ENCODE measurements around the gene LRRTM4. TPM values are rescaled to one million over a fixed set of nuclear protein-coding genes. Genes with fewer than 3 reads are reported as not detected.

Gene LRRTM4
- polyA plus RNA-seq, 3 donors: 0.68 to 1.9 (median 1.3) TPM

DNA sequence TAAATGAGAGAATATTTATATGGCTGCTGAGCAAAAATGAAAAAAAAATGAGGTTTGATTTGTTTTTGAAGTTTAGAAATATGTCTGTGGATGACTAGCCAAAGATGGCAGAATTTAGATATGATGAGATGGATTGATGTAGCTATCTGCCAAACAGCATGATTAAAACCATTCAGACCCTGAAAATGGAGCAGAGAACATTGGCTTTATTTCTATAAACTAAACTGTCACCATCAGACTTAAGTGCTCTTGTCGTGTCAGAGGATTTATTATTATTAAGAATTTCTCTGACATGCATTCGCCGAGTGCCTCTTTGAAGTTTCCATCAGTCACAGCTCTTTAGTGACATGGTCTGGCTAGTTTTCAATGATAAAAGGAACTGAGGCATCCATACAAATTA, 151.7 kb downstream of the LRRTM4 start:
- DNase-seq (ENCODE audit: extremely low read depth in 1 of 11, low read depth in 9 of 11, low spot score in 4 of 11): no peak

DNA sequence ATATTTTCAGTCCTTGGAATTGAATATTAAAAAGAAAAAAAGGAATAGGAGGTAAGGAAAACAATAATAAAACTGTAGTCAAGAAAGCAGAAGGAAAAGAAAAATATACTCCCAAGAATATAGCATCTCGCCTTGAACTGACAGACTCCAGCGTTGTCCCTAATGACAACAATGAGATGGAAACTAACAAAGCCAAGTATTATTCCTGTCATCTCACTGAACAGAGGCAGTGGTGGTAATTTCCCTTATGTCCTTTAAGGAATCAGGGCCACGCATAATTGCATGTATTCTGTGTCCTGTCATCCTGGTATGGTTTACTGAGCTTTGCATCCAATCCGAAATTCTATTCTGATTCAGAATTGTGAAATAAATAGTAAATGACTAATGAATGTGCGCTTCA, 158.9 kb downstream of the LRRTM4 start:
- DNase-seq (ENCODE audit: extremely low read depth in 1 of 11, low read depth in 9 of 11, low spot score in 4 of 11): no peak

DNA sequence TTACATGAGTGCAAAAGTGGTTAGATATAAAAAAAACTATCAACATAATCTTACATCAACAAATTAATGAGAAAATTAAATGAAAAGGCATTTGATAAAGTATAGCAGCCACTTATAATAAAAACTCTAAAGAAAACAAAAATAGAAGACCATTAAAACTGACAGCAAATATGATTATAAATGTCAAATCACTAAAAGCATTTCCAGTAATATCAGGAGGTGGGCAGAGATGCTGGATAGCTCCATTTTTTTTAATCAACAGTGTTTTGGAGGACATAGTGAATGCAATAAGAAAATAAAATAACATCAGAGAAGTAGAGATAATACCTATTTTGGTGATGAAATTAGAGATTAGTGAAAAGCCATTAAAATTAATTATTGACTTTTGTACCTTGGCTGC, 173.4 kb downstream of the LRRTM4 start:
- no peak for DNase-seq (ENCODE audit: extremely low read depth in 1 of 11, low read depth in 9 of 11, low spot score in 4 of 11)

DNA sequence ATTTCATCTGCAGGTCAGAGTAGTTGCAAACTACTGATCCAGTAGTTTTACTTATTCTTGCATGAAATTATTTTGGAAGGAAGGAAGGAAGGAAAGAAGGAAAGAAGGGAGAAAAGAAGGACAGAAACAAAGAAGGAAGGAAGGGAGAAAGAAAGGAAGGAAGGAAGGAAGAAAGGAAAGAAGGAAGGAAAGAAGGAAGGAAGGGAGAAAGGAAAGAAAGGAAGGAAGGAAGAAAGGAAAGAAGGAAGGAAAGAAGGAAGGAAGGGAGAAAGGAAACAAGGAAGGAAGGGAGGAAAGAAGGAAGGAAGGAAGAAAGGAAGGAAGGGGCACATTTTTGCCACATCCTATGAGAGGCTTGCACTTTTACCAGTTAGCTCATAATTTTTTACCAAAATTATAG, 186.2 kb downstream of the LRRTM4 start:
- no peak for DNase-seq (ENCODE audit: extremely low read depth in 1 of 11, low read depth in 9 of 11, low spot score in 4 of 11)

DNA sequence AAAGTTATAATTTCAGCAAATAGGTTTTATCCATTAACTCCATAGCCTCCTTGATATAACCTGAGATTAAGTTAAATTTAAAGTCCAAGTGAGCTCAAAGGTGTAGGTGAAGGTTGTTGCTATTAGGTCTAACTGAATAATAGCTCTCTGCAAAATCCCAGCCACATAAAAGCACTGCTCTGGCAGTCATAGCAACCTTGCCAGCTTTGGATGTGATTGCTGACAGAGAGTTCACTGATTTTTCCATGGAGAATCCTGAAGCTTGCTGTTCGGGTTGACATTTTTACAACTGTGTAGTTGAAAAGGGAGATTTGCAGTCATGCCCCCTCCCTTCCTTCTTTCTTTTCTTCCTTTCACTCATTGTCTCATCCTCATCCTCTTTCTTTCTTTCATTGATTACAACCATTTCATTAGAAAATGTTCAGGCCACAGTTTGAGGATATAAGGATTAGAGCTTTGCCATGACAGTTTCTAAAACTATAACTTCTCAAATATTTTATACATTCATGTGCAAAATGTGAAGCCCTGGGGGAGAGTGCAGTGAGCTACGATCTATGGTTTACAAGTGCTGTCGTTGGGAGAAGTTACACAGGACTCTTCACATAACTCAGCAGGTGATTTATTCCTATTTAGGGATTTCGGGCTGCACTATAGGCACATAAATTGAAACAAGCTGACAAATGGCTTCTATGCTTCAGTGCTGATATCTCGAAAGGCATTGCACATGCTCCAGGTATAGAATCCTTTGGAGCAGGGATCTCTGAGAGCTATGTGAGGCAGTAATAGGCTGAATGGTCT, 193.8 kb downstream of the LRRTM4 start:
- DNase-seq (ENCODE audit: extremely low read depth in 1 of 11, low read depth in 9 of 11, low spot score in 4 of 11): no peak

DNA sequence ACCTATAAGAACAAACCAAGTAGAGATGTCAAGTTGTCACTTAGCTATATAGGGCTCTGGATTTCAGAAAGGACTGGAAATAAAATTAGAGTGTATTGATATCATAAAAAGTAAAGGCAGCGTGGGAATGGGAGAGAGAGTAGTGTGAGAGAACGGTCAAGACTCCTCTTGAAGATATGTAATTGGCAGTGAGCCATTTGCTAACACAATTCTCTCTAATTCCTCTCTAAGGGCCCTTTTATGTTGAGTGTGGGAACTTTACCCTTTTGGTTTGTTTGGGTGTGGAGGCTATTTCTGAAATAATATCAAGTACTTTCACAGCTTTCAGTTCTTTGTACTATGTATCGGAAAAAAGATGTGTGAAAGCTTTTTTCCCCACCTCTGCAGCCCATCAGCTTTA, 196.8 kb downstream of the LRRTM4 start:
- no peak for DNase-seq (ENCODE audit: extremely low read depth in 1 of 11, low read depth in 9 of 11, low spot score in 4 of 11)

DNA sequence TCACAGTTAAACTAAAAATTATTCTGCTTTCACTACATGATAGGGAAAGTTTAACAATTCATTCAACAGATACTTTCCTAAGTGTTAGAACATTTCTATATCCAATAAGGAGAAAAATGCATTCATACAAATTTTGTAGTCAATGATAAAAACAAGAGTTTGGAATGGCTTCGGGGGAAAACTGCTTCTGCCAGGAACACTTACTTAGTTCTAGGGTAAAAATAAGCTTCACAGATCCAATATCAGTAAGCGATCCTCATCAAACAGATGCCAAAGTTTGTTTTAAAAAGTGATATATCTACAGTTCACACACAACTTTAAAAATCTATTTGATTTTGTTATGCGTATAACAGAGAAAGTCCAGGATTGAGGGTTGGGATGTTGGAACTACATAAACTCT, 199.7 kb downstream of the LRRTM4 start:
- no peak for DNase-seq (ENCODE audit: extremely low read depth in 1 of 11, low read depth in 9 of 11, low spot score in 4 of 11)

DNA sequence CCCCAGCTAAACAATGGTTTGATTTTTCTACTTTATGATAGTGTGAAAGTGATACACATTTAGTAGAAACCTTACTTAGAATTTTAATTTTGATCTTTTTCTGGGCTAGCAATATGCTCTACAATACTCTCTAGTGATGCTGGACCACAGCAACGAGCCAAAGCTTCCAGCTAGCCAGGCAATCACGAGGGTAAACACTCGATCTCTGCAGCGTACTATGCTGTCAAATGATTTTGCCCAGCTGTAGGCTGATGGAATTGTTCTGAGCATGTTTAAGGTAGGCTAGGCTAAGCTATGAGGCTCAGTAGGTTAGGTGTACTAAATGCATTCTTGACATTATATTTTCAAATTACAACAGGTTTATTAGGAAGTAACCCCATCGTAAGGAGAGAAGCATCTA, 207.5 kb downstream of the LRRTM4 start:
- DNase-seq (ENCODE audit: extremely low read depth in 1 of 11, low read depth in 9 of 11, low spot score in 4 of 11): no peak

DNA sequence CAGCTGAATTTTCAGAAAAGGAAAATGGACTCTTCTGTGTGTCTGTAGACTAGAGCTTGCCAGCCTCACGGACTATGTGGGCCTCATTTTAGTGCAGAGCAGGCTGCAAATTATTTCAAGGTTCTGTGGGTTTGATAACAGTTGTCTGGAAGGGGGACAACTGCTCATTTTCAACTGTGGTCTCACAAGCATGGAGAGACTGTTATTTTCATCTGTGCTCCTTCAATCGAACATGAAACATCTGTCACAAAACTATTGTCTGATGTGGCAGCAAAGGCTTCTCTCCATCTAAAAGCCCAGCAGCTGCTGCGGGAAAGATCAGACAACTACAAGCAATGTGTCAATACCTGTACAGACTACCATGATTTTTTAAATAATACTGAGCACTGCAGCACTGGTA, 211.8 kb downstream of the LRRTM4 start:
- peak in 2 of 11 donors; percentile 3 to 4 for DNase-seq (ENCODE audit: extremely low read depth in 1 of 11, low read depth in 9 of 11, low spot score in 4 of 11)

DNA sequence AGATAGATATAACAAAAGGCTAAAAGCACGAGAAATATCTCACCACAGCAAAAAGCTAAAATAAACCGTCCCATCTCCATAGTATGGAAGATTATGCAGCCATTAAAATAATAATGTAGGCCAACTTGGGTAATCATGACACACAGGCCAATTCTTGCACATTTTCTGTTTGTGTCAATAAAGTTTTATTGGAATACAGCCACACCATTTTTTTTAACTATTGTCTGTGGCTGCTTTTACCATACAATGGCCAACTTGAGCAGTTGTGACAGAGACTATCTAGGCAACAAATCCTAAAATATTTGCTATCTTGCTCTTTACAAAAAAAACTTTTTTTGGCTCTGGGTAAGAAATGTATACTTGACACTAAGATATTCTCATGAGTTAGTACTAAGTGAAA, 212.5 kb downstream of the LRRTM4 start:
- no peak for DNase-seq (ENCODE audit: extremely low read depth in 1 of 11, low read depth in 9 of 11, low spot score in 4 of 11)

DNA sequence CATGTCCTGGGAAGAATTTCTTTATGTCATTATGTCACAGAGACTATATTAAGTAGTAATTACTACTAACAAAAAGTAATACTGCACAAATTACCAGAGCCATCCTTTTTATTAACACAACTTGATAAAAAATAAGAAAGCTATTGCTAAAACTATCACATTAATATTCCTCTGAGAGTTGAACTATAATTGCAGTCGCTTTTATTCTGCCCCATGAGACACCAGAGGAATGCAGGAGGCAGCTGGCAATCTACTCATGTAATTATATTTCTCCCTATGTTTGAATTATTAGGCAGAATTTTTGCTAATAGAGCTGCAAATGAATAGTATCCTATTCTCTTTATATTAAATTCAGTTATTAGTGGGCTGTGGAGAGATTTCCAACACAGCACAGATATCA, 220.7 kb downstream of the LRRTM4 start:
- DNase-seq (ENCODE audit: extremely low read depth in 1 of 11, low read depth in 9 of 11, low spot score in 4 of 11): no peak

DNA sequence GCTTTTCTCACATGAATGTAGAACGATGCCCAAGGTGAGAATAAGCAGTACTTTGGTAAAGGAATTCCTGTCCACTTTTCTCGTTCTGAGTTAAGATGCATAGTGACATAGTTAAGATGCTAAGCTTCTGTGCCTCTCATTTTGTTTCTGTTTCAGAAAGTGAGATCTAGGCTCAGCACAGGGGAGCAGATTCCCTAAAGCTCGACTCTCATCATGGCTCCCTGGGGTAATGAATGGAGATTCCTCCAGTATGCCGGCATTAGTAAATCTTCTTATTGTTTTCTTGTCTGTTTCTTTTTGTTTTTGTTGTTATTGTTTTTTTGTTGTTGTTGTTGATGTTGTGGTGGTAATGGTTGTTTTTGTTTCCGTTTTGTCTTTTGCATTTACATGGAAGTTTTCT, 225.4 kb downstream of the LRRTM4 start:
- DNase-seq (ENCODE audit: extremely low read depth in 1 of 11, low read depth in 9 of 11, low spot score in 4 of 11): no peak

DNA sequence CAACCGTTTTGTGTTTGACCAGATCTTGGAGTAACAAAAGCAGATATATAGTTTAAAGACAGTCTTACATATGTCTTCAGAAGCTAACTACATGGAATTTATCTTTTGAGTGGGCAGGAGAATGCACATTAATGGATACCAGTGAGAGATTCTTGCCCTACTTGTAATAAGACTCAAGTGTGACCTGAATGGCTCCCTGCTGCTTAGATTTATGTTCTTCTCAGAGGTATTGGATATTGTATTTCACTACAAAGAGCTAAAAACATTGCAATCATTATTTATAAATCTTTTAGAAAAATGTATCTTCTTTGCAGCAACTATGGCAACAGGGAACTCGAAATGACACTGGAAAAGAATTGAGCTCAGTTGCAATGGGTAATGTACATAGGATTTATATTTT, 227.7 kb downstream of the LRRTM4 start:
- DNase-seq (ENCODE audit: extremely low read depth in 1 of 11, low read depth in 9 of 11, low spot score in 4 of 11): no peak

DNA sequence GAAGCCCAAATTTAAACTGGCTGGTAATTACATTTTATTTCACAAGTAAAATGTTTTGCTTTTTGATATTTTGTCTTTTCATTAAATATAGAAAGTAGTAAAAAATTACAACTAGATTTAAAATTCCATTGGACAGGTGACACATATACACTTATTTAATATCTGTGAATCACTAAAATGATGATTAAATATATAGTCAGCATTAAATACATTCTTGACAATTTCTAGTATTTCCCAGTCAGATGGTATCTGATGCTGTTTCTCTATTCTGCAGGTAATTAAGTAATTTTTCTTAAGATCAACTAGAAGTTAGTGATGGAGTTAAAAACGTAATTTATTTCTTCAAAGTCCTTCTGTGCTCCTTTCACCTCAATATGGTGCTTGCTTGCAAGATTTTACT, 237.8 kb downstream of the LRRTM4 start:
- DNase-seq (ENCODE audit: extremely low read depth in 1 of 11, low read depth in 9 of 11, low spot score in 4 of 11): no peak

DNA sequence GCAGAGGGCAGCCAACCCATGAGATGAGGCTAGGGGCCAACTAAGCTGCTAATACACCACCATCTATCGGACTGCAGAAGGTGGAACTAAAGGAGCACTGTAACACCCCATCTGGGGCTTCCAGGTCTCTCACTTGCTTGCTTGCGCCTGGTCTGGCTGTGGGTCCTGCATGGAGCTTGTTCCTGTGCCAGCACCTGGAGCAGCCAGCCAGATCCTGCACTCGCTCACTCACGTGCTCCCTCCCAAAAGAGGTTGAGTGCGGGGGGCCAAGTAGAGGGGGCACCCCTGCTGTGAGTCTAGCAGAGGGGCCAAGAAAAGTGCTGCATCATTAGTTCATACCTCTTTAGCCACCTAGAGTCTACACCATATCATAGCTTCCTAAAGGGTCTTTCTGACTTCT, 250.9 kb downstream of the LRRTM4 start:
- DNase-seq (ENCODE audit: extremely low read depth in 1 of 11, low read depth in 9 of 11, low spot score in 4 of 11): no peak

DNA sequence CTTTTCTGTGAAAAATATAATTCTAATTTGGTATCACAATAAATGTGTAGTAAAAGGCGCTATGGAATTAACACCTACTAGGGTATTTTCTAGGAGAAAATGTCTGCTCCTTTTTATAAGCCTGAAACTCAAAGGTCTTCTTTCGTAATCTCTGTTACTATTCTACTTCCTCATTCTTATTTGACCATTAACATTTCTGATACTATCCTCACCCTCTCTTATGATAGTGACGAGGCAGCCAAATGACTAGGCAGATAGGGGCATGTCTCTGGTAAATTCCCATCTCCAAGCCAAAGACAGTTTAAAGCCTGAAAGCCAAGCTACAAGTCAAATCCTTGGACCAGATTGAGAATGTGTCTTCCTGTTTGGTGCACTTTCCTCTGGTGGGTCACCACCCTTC, 251.7 kb downstream of the LRRTM4 start:
- no peak for DNase-seq (ENCODE audit: extremely low read depth in 1 of 11, low read depth in 9 of 11, low spot score in 4 of 11)

DNA sequence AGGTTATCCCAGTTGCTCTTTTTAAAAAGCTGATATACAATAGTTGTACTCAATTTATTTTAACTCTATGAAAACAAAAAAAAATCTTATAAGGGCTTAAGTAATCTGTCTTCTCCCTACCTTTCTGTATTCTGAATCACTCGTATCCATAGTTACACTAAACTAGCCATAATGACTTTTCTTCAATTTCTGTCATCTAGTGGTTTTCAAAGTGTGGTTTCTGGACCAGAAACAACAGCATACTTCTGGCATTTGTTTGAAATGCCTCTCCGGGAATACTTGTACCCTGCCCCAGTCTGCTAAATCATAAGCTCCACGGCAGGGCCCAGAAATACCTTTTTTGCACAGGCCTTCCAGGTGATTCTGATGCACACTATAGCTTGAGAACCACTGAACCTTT, 253.6 kb downstream of the LRRTM4 start:
- no peak for DNase-seq (ENCODE audit: extremely low read depth in 1 of 11, low read depth in 9 of 11, low spot score in 4 of 11)

DNA sequence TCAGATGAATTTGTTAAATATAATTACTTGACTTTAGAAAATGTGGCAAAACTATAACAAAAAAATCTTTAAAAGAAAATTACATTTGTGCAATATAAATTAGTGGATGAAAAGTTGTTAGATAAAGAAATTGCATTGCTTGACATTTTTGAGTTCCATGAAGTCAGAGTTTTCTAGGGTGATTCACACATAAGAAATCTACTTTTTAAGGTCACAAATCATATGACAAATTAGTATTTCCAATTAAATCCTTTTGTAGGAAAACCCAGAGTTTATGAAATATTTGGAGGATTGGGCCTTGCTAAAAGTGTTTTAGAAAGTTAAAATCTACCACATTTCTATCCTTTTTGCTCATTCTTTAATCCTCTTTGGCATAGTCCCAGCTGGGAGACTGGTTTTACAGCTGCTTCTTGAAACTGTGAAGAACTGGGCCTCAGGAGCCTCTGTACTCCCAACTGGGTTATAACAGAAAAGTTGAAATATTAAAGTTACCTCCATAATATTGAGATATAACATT, 289.2 kb downstream of the LRRTM4 start:
- DNase-seq (ENCODE audit: extremely low read depth in 1 of 11, low read depth in 9 of 11, low spot score in 4 of 11): no peak

DNA sequence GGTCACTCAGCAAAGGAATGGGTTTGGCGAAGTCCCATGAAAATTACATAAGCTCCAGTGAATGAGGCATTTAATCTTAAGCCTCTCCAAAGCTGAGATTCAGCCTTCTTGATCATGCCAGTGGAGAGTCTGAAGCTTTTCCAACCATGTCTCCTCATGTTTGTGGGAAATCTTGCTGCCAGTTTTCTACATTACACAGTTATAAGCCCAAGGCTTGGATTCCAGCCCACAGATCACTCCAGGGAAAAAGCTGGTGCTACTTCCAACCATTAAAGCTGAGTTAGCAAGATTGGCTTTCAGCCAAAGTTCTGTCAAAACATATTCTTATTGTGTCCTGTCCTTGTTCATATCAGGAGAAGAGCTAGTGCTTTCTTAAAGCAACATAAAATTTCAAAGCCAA, 293.8 kb downstream of the LRRTM4 start:
- no peak for DNase-seq (ENCODE audit: extremely low read depth in 1 of 11, low read depth in 9 of 11, low spot score in 4 of 11)

DNA sequence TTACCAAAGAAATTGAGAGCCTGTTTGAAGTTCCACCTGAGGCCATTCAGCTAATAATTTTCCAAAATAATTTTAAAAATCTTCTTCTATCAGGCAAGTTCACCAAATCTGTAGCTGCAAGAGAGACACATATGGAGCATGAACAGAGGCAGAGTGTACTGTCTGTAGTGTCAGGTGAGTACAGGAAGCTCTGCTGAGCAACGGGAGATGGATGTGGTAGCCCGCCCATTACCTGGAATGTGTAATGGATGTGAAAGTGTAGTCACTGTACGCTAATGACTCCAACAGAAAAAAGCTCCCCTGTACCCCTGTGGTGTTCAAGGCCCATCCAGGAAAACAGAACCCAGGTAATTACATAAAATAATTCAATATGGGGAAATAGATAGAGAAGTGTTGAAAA, 311.5 kb downstream of the LRRTM4 start:
- no peak for DNase-seq (ENCODE audit: extremely low read depth in 1 of 11, low read depth in 9 of 11, low spot score in 4 of 11)

DNA sequence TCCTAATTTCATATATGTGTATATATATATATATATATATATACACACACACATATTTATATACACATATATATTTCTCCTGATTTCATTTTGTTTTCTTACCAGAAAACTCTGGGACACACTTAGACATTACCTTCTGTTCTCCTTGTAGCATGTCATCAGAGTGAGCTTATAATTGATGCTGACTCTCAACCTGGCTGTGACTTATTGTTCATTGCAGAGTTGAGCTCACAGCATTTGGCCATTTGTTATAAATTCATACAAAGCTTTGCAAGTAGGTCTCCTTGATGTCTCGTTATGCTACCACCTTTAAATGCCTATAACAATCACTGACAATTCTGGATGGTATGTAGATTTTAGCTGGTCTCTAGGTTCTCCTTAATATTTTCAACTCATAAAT, 314.8 kb downstream of the LRRTM4 start:
- no peak for DNase-seq (ENCODE audit: extremely low read depth in 1 of 11, low read depth in 9 of 11, low spot score in 4 of 11)
